HG02642 (cell line): ENCODE data around the gene SELENOV.
"Not testable (repeated sequence)": the region's sequence is repeated elsewhere in the genome, so short reads cannot be mapped to it uniquely, and the experiment has no call there.

Source experiments
- ATAC-seq: cut with Tn5 transposase; IDR thresholded peaks from one replicate; pipeline ENCODE4 v1.9.1; 2021; ENCODE audit warnings: mild to moderate bottlenecking; ENCODE audit not compliant: unreplicated experiment, poor library complexity

The SELENOV gene, protein sequence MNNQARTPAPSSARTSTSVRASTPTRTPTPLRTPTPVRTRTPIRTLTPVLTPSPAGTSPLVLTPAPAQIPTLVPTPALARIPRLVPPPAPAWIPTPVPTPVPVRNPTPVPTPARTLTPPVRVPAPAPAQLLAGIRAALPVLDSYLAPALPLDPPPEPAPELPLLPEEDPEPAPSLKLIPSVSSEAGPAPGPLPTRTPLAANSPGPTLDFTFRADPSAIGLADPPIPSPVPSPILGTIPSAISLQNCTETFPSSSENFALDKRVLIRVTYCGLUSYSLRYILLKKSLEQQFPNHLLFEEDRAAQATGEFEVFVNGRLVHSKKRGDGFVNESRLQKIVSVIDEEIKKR

DNA sequence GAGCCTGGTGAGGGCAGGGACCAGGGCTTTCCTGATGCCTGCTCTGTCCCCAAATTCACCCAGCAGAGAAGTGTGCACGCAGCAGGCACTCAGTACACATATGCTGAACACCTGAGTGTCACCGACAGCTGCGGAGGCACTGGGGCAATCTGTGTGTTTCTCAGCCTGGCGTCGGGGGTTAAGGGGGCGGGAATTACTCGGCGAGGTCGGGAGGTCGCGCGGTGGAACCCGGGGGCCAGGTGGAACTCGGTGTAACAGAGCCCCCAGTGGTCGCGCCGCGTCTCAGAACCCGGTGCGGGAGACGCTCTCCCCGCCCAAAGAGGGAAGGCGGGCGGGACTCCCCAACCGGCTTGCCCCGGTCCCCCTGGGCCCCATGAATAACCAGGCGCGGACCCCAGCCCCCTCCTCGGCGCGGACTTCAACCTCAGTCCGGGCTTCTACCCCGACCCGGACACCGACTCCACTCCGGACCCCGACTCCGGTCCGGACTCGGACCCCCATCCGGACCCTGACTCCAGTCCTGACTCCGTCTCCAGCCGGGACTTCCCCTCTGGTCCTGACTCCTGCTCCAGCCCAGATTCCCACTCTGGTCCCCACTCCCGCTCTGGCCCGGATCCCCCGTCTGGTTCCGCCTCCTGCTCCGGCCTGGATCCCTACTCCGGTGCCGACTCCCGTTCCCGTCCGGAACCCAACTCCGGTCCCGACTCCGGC lies at the start of gene SELENOV:
Gene SELENOV, plus strand, starts transcription at position 300 of the 711 bp plus-strand sequence. Its CDS starts 74 bp downstream, at position 374.
- ATAC-seq: no peak

DNA sequence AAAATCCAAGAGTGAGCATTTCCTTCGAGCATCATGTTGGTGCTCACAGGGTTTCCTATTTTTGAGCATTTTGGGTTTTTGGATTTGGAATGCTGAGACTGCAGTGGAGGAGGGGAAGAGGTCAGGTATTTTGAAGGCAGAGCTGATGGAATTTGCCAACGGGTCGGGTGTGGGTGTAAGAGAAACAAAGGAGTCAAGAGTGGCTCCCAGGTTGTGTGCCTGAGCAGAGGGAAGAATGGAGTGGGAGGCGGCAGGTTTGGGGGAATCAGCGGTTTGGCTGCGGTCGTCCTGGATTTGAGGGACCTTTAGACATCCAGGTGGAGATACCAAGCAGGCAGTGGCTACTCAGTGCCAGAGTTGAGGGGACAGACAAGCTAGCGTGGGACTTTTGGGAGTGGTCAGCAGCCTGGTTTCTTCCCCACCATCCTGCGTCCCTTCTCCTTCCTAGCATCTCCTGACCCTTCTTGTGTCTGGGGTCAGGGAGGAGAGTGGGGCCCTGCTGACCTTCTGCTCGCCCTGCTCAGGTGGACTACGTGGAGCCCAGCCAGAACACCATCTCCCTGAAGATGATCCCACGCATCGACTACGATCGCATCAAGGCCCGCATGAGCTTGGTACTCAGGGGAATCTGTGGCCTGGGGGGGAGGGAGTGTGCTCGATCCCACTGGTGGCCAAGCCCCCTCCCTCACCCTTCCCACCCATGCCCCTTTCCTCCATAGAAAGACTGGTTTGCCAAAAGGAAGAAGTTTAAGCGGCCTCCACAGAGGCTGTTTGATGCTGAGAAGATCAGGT lies 48.8 kb upstream of the SELENOV start:
- ATAC-seq: no peak

DNA sequence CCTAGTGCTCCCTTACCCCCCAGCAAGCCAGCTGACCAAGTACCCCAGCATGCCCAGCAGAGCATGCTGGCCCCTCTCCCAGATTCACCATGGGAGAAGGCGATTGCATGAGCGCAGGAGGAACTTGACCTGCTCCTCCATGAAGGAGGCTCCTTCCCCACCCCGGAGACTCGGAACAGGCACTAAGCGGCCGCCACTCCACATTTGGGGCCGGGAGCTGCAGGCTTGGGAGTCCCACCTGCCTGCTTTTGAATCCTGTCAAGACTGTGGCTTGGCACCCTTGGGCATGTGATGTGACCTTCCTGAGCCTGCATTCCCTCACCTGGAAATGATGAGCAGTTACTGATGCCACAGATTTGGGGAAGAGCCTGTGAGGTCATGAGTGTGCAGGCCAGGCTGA lies 47.0 kb upstream of the SELENOV start:
- no peak for ATAC-seq

DNA sequence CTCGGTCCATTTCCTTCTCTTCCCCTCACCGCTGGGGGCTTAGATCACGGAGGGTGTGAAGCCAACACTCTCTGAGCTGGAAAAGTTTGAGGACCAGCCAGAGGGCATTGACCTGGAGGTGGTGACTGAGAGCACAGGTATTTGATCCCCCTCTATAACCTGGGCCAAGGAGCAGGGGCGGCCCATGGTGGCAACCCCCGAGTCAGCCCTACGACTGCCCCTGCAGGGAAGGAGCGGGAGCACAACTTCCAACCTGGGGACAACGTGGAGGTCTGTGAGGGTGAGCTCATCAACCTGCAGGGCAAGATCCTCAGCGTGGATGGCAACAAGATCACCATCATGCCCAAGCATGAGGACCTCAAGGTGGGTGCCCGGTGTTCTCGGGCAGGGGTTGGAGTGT lies 45.9 kb upstream of the SELENOV start:
- ATAC-seq: no peak

DNA sequence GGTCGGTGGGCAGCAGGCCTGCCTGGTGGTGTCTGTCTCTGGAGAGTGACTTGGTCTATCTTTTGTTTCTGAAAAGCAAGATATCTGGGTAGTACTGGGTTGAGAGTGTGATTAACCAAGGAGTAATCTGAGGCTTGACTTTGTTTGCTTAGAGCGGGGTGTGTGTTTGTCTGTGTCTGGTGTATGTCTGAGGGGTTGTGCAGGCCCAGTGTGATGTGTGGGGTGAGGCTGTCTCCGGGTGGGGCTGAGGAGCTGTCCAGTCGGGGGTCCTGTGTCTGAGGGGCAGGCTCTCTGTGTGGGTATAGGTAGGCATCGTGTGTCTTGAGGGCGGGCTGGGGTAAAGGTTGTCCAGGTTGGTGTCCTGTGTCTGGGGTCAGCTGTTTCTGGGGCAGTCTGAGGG lies 45.4 kb upstream of the SELENOV start:
- no peak for ATAC-seq

DNA sequence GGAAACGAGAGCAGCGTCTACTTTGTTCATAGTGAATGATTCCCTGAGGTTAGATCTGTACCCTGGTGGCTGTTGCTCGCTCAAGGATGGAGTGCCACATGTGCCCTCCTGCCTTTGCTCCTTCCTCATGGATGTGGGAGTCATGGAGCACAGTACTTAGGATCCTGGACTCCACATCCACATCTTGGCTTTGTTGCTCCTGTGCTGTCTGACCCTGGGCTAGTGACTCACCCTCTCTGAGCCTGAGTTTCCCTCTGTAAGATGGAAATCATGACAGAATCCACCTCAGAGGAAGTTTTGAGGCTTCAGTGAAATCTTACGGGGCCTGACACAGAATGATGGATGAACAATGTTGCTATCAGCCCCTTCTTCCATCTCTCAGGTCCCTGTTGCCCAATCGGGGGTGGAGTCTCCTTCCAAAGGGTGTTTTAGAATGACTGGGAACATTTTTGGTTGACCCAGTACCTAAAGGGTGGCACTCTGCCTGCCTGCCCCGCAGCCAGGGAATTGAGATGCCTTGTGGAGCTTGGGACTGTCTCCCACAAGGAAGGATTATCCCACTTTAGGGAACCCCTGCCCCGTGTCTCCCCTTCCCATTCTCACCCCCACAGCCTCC lies 44.1 kb upstream of the SELENOV start:
- ATAC-seq: no peak

DNA sequence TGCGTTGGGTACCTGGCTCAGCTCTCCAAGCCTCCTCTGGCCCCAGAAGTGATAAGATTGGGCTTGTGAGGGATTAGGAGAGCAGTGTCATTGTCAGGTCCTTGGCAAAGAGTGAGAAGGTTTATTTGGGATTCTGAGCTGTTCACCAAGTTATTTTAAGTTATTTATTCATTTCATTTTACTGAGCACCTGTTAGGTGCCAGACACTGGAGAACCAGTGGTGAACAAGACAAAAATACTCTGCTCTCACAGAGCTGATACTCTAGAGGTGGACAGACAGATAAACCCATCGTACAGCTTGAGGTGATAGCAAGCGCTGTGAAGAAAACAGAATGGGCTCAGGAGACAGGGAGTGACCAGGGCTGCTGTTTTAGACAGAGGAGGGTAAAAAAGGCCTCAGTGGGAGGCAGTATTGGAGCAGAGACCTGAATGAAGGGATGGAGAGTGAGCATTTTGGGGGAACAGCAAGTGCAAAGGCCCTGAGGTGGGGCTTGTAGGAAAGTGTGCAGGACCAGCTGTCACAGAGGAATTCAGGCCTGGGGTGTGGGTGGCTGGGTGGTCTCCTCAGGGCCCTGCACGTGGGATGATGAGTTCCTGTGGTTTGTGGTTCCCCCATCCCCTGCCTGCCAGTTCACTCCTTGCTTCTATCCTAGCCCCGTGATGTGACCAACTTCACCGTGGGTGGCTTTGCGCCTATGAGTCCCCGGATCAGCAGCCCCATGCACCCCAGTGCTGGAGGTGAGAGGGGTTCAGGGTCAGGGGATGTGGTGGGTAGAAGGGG lies 43.0 kb upstream of the SELENOV start:
- ATAC-seq: no peak

DNA sequence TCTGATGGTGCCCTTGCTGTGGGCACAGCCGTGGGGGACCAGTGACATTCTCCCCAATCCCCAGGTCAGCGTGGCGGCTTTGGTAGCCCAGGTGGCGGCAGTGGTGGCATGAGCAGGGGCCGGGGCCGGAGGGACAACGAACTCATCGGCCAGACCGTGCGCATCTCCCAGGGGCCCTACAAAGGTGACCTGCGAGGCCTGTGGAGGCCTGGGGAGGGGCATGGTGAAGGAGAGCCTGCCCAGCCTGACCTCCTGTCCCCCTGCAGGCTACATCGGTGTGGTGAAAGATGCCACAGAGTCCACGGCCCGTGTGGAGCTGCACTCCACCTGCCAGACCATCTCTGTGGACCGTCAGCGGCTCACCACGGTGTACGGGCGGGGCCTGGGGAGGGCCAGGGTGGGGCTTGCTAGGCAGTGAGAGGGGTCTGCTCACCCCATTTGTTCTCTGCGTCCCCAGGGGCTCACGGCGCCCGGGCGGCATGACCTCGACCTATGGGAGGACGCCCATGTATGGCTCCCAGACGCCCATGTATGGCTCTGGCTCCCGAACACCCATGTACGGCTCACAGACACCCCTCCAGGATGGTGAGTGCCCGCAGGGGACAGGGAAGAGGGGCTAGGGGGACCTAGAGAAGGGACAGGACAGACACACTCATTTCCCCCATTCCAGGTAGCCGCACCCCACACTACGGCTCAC lies 42.0 kb upstream of the SELENOV start:
- no peak for ATAC-seq

DNA sequence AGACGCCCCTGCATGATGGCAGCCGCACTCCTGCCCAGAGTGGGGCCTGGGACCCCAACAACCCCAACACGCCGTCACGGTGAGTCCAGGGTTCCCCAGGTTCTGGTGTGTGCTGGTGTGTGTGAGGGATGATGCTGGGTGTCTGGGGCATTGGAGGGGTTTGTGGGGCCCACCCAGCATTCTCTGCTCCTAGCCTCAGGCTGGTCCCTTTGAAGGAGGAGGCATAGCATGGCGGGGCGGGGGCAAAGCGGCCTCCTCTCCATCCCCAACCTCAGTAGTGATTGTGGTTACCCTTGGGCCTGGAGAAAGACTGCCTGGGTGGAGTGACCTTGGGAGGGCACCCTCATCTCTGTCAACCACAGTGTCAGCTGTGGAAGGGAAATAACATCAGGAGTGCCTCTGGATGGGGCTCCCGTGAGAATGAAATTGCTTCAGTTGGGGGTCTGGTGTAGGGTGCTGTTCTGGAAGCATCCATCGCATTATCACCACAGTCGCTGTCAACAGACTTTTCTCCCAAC lies 41.4 kb upstream of the SELENOV start:
- no peak for ATAC-seq

DNA sequence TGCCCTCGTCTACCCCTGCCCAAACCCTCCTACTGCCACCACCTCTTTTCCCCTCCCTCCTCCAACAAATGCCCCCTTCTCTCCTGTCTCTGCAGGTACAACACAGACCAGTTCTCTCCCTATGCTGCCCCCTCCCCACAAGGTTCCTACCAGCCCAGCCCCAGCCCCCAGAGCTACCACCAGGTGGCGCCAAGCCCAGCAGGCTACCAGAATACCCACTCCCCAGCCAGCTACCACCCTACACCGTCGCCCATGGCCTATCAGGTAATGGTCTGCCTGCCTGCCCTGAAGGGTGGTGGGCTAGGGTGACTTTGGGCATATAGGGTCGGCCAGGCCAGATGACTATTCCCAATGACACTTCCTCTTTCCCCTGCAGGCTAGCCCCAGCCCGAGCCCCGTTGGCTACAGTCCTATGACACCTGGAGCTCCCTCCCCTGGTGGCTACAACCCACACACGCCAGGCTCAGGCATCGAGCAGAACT lies 40.8 kb upstream of the SELENOV start:
- no peak for ATAC-seq

DNA sequence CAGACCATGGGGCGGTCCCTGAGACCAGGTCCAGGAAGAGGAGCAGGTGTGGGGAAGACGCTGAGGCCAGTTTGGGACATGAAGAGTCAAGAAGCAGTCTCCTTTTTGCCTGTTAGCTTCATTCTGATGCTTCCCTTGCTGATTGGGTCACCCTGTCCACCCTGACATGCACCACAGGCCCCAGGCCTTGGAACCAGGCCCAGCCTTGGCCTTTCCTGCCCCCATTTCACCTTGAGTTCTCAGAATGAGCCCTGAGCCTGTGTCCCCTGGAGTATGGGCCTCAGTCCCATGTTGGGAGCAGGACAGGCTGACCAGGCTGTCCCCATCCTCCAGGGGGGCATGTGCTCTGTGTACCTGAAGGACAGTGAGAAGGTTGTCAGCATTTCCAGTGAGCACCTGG lies 39.2 kb upstream of the SELENOV start:
- no peak for ATAC-seq

DNA sequence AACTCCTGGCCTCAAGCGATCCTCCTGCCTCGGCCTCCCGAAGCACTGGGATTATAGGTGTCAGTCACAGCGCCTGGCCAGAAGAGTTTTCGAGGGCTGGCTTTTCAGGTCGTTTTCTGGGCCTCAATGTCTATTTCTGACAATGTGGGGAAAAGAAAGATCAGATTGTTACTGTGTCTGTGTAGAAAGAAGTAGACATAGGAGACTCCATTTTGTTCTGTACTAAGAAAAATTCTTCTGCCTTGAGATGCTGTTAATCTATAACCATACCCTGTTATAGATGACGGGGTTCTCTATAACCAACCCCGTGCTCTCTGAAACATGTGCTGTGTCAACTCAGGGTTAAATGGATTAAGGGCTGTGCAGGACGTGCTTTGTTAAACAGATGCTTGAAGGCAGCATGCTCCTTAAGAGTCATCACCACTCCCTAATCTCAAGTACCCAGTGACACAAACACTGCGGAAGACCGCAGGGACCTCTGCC lies 35.6 kb upstream of the SELENOV start:
- ATAC-seq: not testable (repeated sequence)

DNA sequence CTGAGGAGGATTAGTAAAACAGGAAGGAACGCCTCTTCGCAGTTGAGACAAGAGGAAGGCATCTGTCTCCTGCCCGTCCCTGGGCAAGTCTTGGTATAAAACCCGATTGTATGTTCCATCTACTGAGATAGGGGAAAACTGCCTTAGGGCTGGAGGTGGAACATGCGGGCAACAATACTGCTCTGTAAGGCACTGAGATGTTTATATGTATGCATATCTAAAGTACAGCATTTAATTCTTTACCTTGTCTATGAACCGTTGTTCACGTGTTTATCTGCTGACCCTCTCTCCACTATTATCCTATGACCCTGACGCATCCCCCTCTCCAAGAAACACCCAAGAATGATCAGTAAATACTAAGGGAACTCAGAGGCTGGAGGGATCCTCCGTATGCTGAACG lies 35.0 kb upstream of the SELENOV start:
- ATAC-seq: no peak

DNA sequence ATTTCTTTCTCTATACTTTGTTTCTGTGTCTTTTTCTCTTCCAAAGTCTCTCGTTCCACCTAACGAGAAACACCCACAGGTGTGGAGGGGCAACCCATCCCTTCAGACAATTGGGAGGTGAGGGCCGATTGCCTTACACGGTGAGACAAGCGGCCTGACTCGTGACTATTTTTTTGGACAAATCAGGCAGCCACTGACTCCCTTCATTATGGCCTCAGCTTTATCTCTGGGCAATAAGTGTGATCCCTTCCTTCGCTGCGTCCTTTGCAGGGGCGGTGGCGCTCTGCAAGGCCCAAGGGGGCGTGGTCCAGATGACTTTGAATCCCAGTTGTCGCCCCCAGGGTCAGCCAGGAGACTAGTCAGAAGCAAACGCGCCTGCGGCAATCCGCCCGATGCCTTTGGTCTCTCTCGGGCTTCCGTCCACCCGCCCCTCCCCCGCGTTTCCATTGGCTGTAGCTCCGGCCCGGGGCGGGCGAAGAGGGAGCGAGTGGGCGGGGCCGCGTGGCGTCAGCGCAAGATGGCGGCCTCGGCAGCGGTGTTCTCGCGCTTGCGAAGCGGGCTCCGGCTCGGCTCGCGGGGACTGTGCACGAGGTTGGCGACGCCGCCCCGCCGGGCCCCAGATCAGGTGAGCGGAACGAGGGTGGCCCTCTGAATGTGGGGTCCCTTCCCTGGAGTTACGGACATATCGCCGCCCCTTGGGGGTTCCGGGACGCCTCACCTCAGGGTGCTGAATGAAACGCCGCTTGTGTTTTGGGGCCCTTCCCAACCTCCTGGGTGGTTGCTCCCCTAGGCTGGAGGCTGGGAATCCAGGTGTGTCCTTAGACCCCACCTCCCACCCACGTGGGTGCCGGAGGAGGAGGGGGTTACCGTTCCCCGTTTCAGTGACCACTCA lies 34.4 kb upstream of the SELENOV start, which contains the start of gene TIMM50:
Gene TIMM50, plus strand, starts transcription at position 502 of the 892 bp plus-strand sequence. Its CDS starts 16 bp downstream, at position 518.
- ATAC-seq: peak; percentile 91

DNA sequence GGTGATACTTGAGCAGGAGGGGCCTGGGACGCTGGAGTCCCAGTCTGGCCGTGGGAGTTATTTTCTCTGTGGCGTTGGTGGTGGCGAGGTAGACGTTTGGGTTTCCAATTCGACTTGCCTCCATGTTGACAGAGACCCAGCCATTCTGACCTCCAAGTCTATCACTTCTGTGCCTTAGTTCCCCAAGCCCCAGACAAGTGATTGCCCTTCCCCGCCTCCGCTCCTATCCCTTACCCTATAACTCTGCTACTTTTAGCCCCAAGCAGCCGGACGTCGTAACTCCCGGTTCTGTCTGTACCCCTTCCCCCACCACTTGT lies 33.8 kb upstream of the SELENOV start:
- ATAC-seq: no peak

DNA sequence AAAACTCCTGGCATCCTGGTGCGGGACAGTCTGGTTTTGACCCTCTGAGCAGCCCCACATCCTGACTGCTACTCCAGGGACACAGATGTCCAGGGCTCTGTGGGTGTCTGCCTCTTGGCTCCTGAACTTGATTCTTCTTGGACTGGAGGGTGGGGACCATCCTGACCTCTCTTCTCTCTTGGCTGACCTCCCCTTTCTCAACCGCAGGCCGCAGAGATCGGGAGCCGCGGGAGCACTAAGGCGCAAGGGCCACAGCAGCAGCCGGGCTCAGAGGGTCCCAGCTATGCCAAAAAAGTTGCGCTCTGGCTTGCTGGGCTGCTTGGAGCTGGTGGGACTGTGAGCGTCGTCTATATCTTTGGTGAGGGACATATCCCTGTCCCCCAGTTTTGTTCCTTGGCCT lies 33.3 kb upstream of the SELENOV start:
- ATAC-seq: no peak

DNA sequence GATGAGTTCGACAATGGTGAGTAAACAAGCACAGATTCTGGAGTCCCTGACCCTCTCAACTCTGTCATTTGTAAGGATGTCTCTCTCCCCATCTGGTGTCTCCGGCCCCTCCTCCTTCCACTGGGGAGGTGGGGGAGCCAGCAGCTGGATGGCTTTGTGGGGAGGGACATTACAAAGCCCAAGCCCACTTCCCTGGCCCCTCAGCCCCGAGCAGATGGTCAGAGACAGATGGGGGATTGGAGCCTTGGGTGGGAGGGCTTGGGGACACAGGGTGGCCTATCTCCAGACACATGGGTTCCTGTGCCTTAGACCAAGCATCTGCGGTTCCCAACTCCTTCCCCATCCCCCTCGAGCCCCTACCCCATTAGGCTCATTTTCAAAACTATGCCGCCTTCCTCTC lies 31.8 kb upstream of the SELENOV start:
- ATAC-seq: no peak

DNA sequence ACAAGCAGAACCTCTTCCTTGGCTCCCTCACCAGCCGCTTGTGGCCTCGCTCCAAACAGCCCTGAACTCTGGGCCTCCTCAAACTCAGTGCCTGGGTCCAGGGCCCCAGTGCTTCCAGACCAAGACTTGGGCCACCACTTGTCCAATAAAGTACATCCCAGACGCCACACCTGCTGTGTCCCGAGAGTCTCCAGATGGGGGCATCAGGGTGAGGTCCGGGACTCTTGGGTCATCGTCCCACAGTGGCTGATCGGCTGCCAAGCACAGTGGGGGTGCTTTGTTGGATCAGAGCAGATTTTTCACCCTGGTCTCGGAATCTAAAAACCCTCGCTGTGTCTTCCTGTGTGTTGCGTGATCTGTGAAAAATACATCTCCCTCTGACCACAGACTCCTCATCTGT lies 25.2 kb upstream of the SELENOV start:
- no peak for ATAC-seq
